ENCODE results near the gene SNX22. TPM values are rescaled to one million over a fixed set of nuclear protein-coding genes. Genes with fewer than 3 reads are reported as not detected.

Gene SNX22
- total RNA-seq, 1 donor, result under 0.01 TPM

- no peak overlapping the region for H3K4me3 ChIP-seq (ENCODE audit: low read depth, low read length)
- no peak for DNase-seq (ENCODE audit: low read depth)
- TF ChIP-seq CTCF (IDR thresholded peaks at IDR 0.05; ENCODE audit: insufficient read depth, low read depth, low read length), result no peak
Observed at GRCh38 chr15:64148581-64148980, 3.0 kb upstream of the SNX22 start.

GRCh38 chr15:64149424-64149823 is 2.1 kb upstream of the SNX22 start:
- DNase-seq (ENCODE audit: low read depth), result no peak
- TF ChIP-seq CTCF (IDR thresholded peaks at IDR 0.05; ENCODE audit: insufficient read depth, low read depth, low read length), result peak; percentile 33
- no peak overlapping the region for H3K4me3 ChIP-seq (ENCODE audit: low read depth, low read length)

GRCh38 chr15:64149893-64150578 is 1.5 kb upstream of the SNX22 start:
- H3K4me3 ChIP-seq (ENCODE audit: low read depth, low read length), result no peak overlapping the region
- no peak for DNase-seq (ENCODE audit: low read depth)
- TF ChIP-seq CTCF (IDR thresholded peaks at IDR 0.05; ENCODE audit: insufficient read depth, low read depth, low read length), result no peak

- peak overlapping the region; percentile 62 for H3K4me3 ChIP-seq (ENCODE audit: low read depth, low read length)
- DNase-seq (ENCODE audit: low read depth), result no peak
- TF ChIP-seq CTCF (IDR thresholded peaks at IDR 0.05; ENCODE audit: insufficient read depth, low read depth, low read length), result no peak
Observed at GRCh38 chr15:64152507-64153387, 1.2 kb downstream of the SNX22 start.

- peak; percentile 84 for DNase-seq (ENCODE audit: low read depth)
- H3K4me3 ChIP-seq (ENCODE audit: low read depth, low read length), result no peak overlapping the region
- TF ChIP-seq CTCF (IDR thresholded peaks at IDR 0.05; ENCODE audit: insufficient read depth, low read depth, low read length), result peak; percentile 99
Observed at GRCh38 chr15:64153480-64154367, 2.2 kb downstream of the SNX22 start.

- no peak overlapping the region for H3K4me3 ChIP-seq (ENCODE audit: low read depth, low read length)
- no peak for DNase-seq (ENCODE audit: low read depth)
- no peak for TF ChIP-seq CTCF (IDR thresholded peaks at IDR 0.05; ENCODE audit: insufficient read depth, low read depth, low read length)
Observed at GRCh38 chr15:64155802-64156651, 4.5 kb downstream of the SNX22 start.

Data from fibroblast of villous mesenchyme (primary cell).